ENCODE data around the gene GPRIN2. TPM values are rescaled to one million over a fixed set of nuclear protein-coding genes. Genes with fewer than 3 reads are reported as not detected.

GPRIN2 gene
- total and polyA plus RNA-seq, 4 donors, result 0.36 to 4.0 (median 0.85) TPM

- intact Hi-C loops (cut with DNase I), result no loop called here
- H3K4me3 ChIP-seq (ENCODE audit: low read length in 2 of 2), result no peak overlapping the region
- H3K4me1 ChIP-seq (ENCODE audit: control insufficient read depth in 1 of 2, insufficient read depth in 2 of 2, low read length in 2 of 2), result no peaks in the 10 kb centered on the region
- peak in 1 of 2 donors; percentile 67 for DNase-seq
- no peaks in the 10 kb centered on the region for H3K9me3 ChIP-seq (ENCODE audit: control insufficient read depth, low read length)
- H3K36me3 ChIP-seq (ENCODE audit: control insufficient read depth in 1 of 2, insufficient read depth in 2 of 2, low read length in 1 of 2), result no peaks in the 10 kb centered on the region
- no peaks in the 10 kb centered on the region for H3K27me3 ChIP-seq (ENCODE audit: control insufficient read depth in 1 of 2, insufficient read depth in 2 of 2, low read length in 1 of 2)
- ATAC-seq (ENCODE audit: low FRiP score), result no peak
- H3K27ac ChIP-seq (ENCODE audit: low read depth in 1 of 2, low read length in 2 of 2), result no peak overlapping the region
- WGBS, 2 donors, result 92 to 93% methylated on average over 10 of the region's 10 CpGs
These were observed 3.8 kb downstream of the GPRIN2 start for GRCh38 chr10:46552526-46553237.

- WGBS, 2 donors, result 86% methylated on average over 12 of the region's 12 CpGs
- H3K4me3 ChIP-seq (ENCODE audit: low read length in 2 of 2), result no peak overlapping the region
- DNase-seq, result peak; percentile 51 to 75
- ATAC-seq (ENCODE audit: low FRiP score), result no peak
- no peaks in the 10 kb centered on the region for H3K4me1 ChIP-seq (ENCODE audit: control insufficient read depth in 1 of 2, insufficient read depth in 2 of 2, low read length in 2 of 2)
- H3K36me3 ChIP-seq (ENCODE audit: control insufficient read depth in 1 of 2, insufficient read depth in 2 of 2, low read length in 1 of 2), result no peaks in the 10 kb centered on the region
- no peaks in the 10 kb centered on the region for H3K9me3 ChIP-seq (ENCODE audit: control insufficient read depth, low read length)
- H3K27ac ChIP-seq (ENCODE audit: low read depth in 1 of 2, low read length in 2 of 2), result no peak overlapping the region
- intact Hi-C loops (cut with DNase I), result no loop called here
- no peaks in the 10 kb centered on the region for H3K27me3 ChIP-seq (ENCODE audit: control insufficient read depth in 1 of 2, insufficient read depth in 2 of 2, low read length in 1 of 2)
These were observed 4.5 kb downstream of the GPRIN2 start for GRCh38 chr10:46551701-46552525.

- DNase-seq, result peak; percentile 49 to 60
- Histone ChIP-seq H3K27me3 (ENCODE audit: control insufficient read depth in 1 of 2, insufficient read depth in 2 of 2, low read length in 1 of 2) (no peaks in the 10 kb centered on the region), H3K9me3 (ENCODE audit: control insufficient read depth, low read length) (no peaks in the 10 kb centered on the region), H3K4me1 (ENCODE audit: control insufficient read depth in 1 of 2, insufficient read depth in 2 of 2, low read length in 2 of 2) (no peaks in the 10 kb centered on the region), H3K27ac (ENCODE audit: low read depth in 1 of 2, low read length in 2 of 2) (no peak overlapping the region), H3K4me3 (ENCODE audit: low read length in 2 of 2) (no peak overlapping the region), H3K36me3 (ENCODE audit: control insufficient read depth in 1 of 2, insufficient read depth in 2 of 2, low read length in 1 of 2) (no peaks in the 10 kb centered on the region)
- ATAC-seq (ENCODE audit: low FRiP score), result no peak
- intact Hi-C loops (cut with DNase I), result no loop called here
- WGBS, 2 donors, result 82 to 85% methylated on average over 8 of the region's 8 CpGs
These were observed 5.4 kb downstream of the GPRIN2 start for GRCh38 chr10:46550795-46551700.

- peak; percentile 50 to 77 for DNase-seq
- ATAC-seq (ENCODE audit: low FRiP score), result no peak
- WGBS, 2 donors, result 86 to 89% methylated on average over 20 of the region's 20 CpGs
- intact Hi-C loops (cut with DNase I), result no loop called here
- no peaks in the 10 kb centered on the region for H3K9me3 ChIP-seq (ENCODE audit: control insufficient read depth, low read length)
- H3K4me1 ChIP-seq (ENCODE audit: control insufficient read depth in 1 of 2, insufficient read depth in 2 of 2, low read length in 2 of 2), result no peaks in the 10 kb centered on the region
- H3K4me3 ChIP-seq (ENCODE audit: low read length in 2 of 2), result no peak overlapping the region
- no peak overlapping the region for H3K27ac ChIP-seq (ENCODE audit: low read depth in 1 of 2, low read length in 2 of 2)
- H3K36me3 ChIP-seq (ENCODE audit: control insufficient read depth in 1 of 2, insufficient read depth in 2 of 2, low read length in 1 of 2), result no peaks in the 10 kb centered on the region
- H3K27me3 ChIP-seq (ENCODE audit: control insufficient read depth in 1 of 2, insufficient read depth in 2 of 2, low read length in 1 of 2), result no peaks in the 10 kb centered on the region
These were observed 6.2 kb downstream of the GPRIN2 start for GRCh38 chr10:46550076-46550790.

GRCh38 chr10:46549171-46550075 is 7.0 kb downstream of the GPRIN2 start:
- H3K27me3 ChIP-seq (ENCODE audit: control insufficient read depth in 1 of 2, insufficient read depth in 2 of 2, low read length in 1 of 2), result no peaks in the 10 kb centered on the region
- no peak for ATAC-seq (ENCODE audit: low FRiP score)
- 90% methylated on average over 31 of the region's 31 CpGs for WGBS, 2 donors

GRCh38 chr10:46548498-46549090 is 7.9 kb downstream of the GPRIN2 start:
- 78 to 80% methylated on average over 7 of the region's 7 CpGs for WGBS, 2 donors
- Histone ChIP-seq H3K27me3 (ENCODE audit: control insufficient read depth in 1 of 2, insufficient read depth in 2 of 2, low read length in 1 of 2) (no peaks in the 10 kb centered on the region), H3K27ac (ENCODE audit: low read depth in 1 of 2, low read length in 2 of 2) (no peak overlapping the region), H3K4me3 (ENCODE audit: low read length in 2 of 2) (no peak overlapping the region), H3K4me1 (ENCODE audit: control insufficient read depth in 1 of 2, insufficient read depth in 2 of 2, low read length in 2 of 2) (no peaks in the 10 kb centered on the region), H3K36me3 (ENCODE audit: control insufficient read depth in 1 of 2, insufficient read depth in 2 of 2, low read length in 1 of 2) (no peaks in the 10 kb centered on the region), H3K9me3 (ENCODE audit: control insufficient read depth, low read length) (no peaks in the 10 kb centered on the region)
- intact Hi-C loops (cut with DNase I), result no loop called here
- no peak for ATAC-seq (ENCODE audit: low FRiP score)
- DNase-seq, result peak; percentile 42 to 75

More at GRCh38 chr10:46549171-46550075, 7.0 kb downstream of the GPRIN2 start:
- Histone ChIP-seq H3K27ac (ENCODE audit: low read depth in 1 of 2, low read length in 2 of 2) (no peak overlapping the region), H3K36me3 (ENCODE audit: control insufficient read depth in 1 of 2, insufficient read depth in 2 of 2, low read length in 1 of 2) (no peaks in the 10 kb centered on the region), H3K4me3 (ENCODE audit: low read length in 2 of 2) (no peak overlapping the region), H3K9me3 (ENCODE audit: control insufficient read depth, low read length) (no peaks in the 10 kb centered on the region), H3K4me1 (ENCODE audit: control insufficient read depth in 1 of 2, insufficient read depth in 2 of 2, low read length in 2 of 2) (no peaks in the 10 kb centered on the region)
- intact Hi-C loops (cut with DNase I), result no loop called here
- DNase-seq, result peak; percentile 54 to 80

Data from aorta (tissue), 5 donors.